ENCODE results near the gene MST1.

MST1 gene

DNA sequence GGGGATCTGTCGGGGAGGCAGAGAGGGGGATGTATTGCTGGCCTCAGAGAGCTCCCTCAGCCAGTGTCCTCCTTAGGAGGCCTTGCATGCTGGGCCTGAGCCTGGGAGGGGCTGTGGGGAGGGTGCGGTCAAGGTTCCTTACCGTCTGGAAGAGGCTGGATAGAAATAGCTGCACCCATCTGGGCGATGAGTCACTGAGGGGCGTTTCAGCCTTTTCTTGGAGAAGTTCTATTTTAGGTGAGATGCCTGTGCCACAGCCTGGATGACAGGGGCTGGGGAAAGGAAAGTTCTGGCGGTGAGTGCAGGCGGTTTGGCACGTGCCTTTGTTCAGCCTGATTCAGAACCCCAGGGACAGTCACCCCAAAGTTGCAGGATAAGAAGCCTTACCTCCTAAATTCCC lies 50.8 kb downstream of the MST1 start:
- peak in 39 of 58 donors; percentile 11 to 87 (median 53) for DNase-seq

- peak in 34 of 58 donors; percentile 13 to 76 (median 43) for DNase-seq
Measured at GRCh38 chr3:49636883-49637609, 52.2 kb downstream of the MST1 start.

DNA sequence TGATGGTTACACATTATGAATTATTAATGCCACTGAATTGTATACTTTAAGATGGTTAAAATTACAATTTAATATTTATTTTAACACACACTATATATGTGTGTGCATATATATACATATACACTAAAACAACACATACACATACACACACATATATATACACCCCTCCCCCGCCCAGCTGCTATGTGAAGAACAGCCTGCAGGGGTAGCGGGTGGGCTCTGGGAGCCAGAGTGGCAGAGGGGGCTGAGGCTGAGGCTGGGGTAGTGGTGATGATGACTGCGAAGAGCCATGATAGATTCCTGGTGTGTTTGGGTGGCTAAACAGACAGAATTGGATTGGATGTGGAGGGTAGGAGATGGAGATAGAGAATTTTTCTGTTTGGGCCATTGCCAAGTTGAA lies 54.5 kb downstream of the MST1 start:
- no peak for DNase-seq
